WTC11 (cell line): ENCODE data around the gene UNC119B.

Experiments used
- AFF4 ChIP-seq: sonication (generic); formaldehyde crosslinking; IDR thresholded peaks from 2 replicates; pipeline ENCODE4 v1.8.1; 2023; ENCODE audit warnings: mild to moderate bottlenecking, missing genetic modification reagents, borderline replicate concordance
- CBFB ChIP-seq: sonication (generic); formaldehyde crosslinking; IDR thresholded peaks from 2 replicates; pipeline ENCODE4 v1.8.1; 2022; ENCODE audit warnings: mild to moderate bottlenecking, low read depth, missing genetic modification reagents
- CREB1 ChIP-seq: sonication (generic); formaldehyde crosslinking; IDR thresholded peaks from 2 replicates; pipeline ENCODE4 v1.8.0; 2023; ENCODE audit warnings: mild to moderate bottlenecking, missing genetic modification reagents
- GABPB1 ChIP-seq: sonication (generic); formaldehyde crosslinking; IDR thresholded peaks from 2 replicates; pipeline ENCODE4 v1.8.1; 2023; ENCODE audit warnings: mild to moderate bottlenecking, missing genetic modification reagents
- JUN ChIP-seq: sonication (generic); formaldehyde crosslinking; IDR thresholded peaks from 2 replicates; pipeline ENCODE4 v1.8.0; 2023; ENCODE audit warnings: mild to moderate bottlenecking, missing genetic modification reagents
- MAX ChIP-seq: sonication (generic); formaldehyde crosslinking; IDR thresholded peaks from 2 replicates; pipeline ENCODE4 v1.8.0; 2022; ENCODE audit warnings: mild to moderate bottlenecking, missing genetic modification reagents
- NFYB ChIP-seq: sonication (generic); formaldehyde crosslinking; conservative IDR thresholded peaks from 2 replicates; pipeline ENCODE4 v1.8.0; 2022; ENCODE audit warnings: low read depth, missing genetic modification reagents
- NR2C2 ChIP-seq: sonication (generic); formaldehyde crosslinking; IDR thresholded peaks from 2 replicates; pipeline ENCODE4 v1.8.0; 2022; ENCODE audit warnings: mild to moderate bottlenecking, missing genetic modification reagents
- RELA ChIP-seq: sonication (generic); formaldehyde crosslinking; IDR thresholded peaks from 2 replicates; pipeline ENCODE4 v1.8.1; 2022; ENCODE audit warnings: missing genetic modification reagents, mild to moderate bottlenecking, borderline replicate concordance
- STAT6 ChIP-seq: sonication (generic); formaldehyde crosslinking; conservative IDR thresholded peaks from 2 replicates; pipeline ENCODE4 v1.8.1; 2023; ENCODE audit warnings: mild to moderate bottlenecking, low read depth, missing genetic modification reagents, moderate library complexity
- TEAD4 ChIP-seq: sonication (generic); formaldehyde crosslinking; IDR thresholded peaks from 2 replicates; pipeline ENCODE4 v1.8.0; 2022; ENCODE audit warnings: mild to moderate bottlenecking, missing genetic modification reagents
- TF ChIP-seq, protein P1 (sequence below): fragments of 250-450 bp; sonication (Bioruptor Pico); conservative IDR thresholded peaks from 2 replicates; pipeline ENCODE4 v1.9.0; 2021; ENCODE audit warnings: mild to moderate bottlenecking
- TF ChIP-seq, protein P2 (sequence below): fragments of 200-600 bp; IDR thresholded peaks from 2 replicates; pipeline ENCODE4 v1.8.0; 2022; ENCODE audit warnings: antibody characterized with exemption
- TF ChIP-seq, protein P3 (sequence below): sonication (generic); formaldehyde crosslinking; IDR thresholded peaks from 2 replicates; pipeline ENCODE4 v1.8.0; 2023; ENCODE audit warnings: missing genetic modification reagents

DNA sequence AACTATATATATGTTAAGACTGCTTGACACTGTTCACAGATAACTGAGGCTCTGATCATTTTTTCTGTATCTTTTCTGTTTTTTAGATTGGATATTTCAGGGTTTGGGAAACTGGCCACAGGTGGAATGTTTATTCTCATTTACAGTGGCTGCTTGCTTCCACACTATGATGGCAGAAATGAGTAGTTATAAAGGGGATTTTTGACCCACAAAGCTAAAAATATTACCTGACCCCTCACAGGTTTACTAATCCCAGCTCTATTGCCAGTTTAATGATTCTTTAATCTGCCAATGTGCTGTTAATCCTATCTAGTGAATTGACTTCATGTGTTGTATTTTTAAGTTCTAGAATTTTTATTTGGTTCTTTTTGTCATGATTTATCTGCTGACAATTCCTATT is 45.0 kb downstream of the UNC119B start:
- TF ChIP-seq NFYB (CRISPR knock-in tag) (no peak), CREB1 (CRISPR knock-in tag) (no peak), RELA (CRISPR knock-in tag) (no peak), CBFB (CRISPR knock-in tag) (no peak), TEAD4 (CRISPR knock-in tag) (no peak), JUN (CRISPR knock-in tag) (no peak), NR2C2 (CRISPR knock-in tag) (no peak), GABPB1 (no peak), MAX (CRISPR knock-in tag) (no peak), AFF4 (CRISPR knock-in tag) (no peak), STAT6 (CRISPR knock-in tag) (no peak)
- TF ChIP-seq, protein P1, sequence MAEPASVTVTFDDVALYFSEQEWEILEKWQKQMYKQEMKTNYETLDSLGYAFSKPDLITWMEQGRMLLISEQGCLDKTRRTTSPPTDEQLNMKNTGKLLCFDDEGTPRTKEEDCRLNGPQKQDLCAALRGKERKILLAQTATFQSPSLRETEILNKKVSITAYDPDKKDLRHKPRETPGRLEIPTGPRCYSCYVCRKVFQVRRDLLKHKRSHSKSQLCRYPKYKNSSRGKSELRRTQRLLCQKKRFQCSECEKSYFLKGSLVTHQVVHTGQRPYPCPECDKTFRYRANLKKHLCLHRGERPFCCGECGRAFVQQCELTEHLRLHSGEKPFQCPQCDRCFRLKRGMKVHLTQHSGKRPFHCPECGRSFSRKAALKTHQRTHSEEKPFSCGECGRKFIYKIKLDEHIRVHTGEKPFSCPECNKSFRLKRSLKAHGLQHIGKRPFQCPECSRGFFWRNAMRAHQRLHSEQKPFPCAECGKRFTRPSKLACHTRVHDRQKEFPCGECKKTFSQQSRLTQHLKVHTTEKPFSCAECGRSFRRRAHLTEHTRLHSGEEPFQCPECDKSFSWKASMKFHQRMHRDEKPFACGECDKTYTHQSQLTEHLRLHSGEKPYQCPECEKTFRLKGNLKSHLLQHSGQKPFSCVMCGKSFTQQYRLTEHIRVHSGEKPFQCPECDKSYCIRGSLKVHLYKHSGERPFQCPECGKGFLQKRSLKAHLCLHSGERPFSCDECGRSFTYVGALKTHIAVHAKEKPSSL = no peak
- TF ChIP-seq, protein P2, sequence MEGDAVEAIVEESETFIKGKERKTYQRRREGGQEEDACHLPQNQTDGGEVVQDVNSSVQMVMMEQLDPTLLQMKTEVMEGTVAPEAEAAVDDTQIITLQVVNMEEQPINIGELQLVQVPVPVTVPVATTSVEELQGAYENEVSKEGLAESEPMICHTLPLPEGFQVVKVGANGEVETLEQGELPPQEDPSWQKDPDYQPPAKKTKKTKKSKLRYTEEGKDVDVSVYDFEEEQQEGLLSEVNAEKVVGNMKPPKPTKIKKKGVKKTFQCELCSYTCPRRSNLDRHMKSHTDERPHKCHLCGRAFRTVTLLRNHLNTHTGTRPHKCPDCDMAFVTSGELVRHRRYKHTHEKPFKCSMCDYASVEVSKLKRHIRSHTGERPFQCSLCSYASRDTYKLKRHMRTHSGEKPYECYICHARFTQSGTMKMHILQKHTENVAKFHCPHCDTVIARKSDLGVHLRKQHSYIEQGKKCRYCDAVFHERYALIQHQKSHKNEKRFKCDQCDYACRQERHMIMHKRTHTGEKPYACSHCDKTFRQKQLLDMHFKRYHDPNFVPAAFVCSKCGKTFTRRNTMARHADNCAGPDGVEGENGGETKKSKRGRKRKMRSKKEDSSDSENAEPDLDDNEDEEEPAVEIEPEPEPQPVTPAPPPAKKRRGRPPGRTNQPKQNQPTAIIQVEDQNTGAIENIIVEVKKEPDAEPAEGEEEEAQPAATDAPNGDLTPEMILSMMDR = no peak
- TF ChIP-seq, protein P3, sequence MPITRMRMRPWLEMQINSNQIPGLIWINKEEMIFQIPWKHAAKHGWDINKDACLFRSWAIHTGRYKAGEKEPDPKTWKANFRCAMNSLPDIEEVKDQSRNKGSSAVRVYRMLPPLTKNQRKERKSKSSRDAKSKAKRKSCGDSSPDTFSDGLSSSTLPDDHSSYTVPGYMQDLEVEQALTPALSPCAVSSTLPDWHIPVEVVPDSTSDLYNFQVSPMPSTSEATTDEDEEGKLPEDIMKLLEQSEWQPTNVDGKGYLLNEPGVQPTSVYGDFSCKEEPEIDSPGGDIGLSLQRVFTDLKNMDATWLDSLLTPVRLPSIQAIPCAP = no peak
